Suprapubic skin (tissue), 4 donors: ENCODE results near the gene PDGFRB. TPM values are rescaled to one million over a fixed set of nuclear protein-coding genes. Genes with fewer than 3 reads are reported as not detected.

Source experiments
- DNase-seq, 2 donors: peaks; one replicate each; pipeline ENCODE4 v3.0.0-alpha.2; 2019; ENCODE audit warnings: low spot score in 2 of 2
- H3K27ac ChIP-seq: fragments of 200-600 bp; sonication (generic); one replicate; pipeline ENCODE4 v1.5.1; 2019
- H3K27me3 ChIP-seq: fragments of 200-600 bp; sonication (generic); one replicate; pipeline ENCODE4 v1.5.1; 2019
- H3K36me3 ChIP-seq: fragments of 200-600 bp; sonication (generic); one replicate; pipeline ENCODE4 v1.5.1; 2019
- H3K4me1 ChIP-seq: fragments of 200-600 bp; sonication (generic); one replicate; pipeline ENCODE4 v1.5.1; 2019
- H3K4me3 ChIP-seq: fragments of 200-600 bp; sonication (generic); one replicate; pipeline ENCODE4 v1.5.1; 2019; ENCODE audit warnings: mild to moderate bottlenecking
- H3K9me3 ChIP-seq: fragments of 200-600 bp; sonication (generic); one replicate; pipeline ENCODE4 v1.5.1; 2019
- CTCF ChIP-seq, 2 donors: fragments of 200-600 bp in 1 of 2; fragments of 450-650 bp in 1 of 2; sonication (generic) in 1 of 2; IDR thresholded peaks; one replicate each; pipeline ENCODE4 v1.5.1; 2016 to 2019; ENCODE audit warnings: antibody characterized with exemption in 2 of 2, mild to moderate bottlenecking in 1 of 2, moderate library complexity in 1 of 2
- EP300 ChIP-seq: sonication (generic); formaldehyde crosslinking; IDR thresholded peaks from one replicate; pipeline ENCODE4 v1.6.1; 2017; ENCODE audit warnings: antibody characterized with exemption
- POLR2A ChIP-seq, 2 donors: fragments of 450-650 bp; IDR thresholded peaks; one replicate each; pipeline ENCODE4 v1.6.1; 2017; ENCODE audit warnings: antibody characterized with exemption in 2 of 2, mild to moderate bottlenecking in 2 of 2, moderate library complexity in 2 of 2
- POLR2AphosphoS5 ChIP-seq, 3 donors: sonication (generic); formaldehyde crosslinking; IDR thresholded peaks; one replicate each; pipeline ENCODE4 v1.6.1; 2017; ENCODE audit warnings: antibody characterized with exemption in 3 of 3
- WGBS: methylation state at CpG from one replicate; pipeline ENCODE4 v1.1.5; 2018; 5-methylcytosine and 5-hydroxymethylcytosine counted together
- total RNA-seq, 4 donors: library from RNA; depleted of rRNA; stranded (reverse); fragments of >200 nt; gene quantifications; one replicate each; pipeline ENCODE4 v1.1.0, GENCODE V29; 2016

Gene PDGFRB
- total RNA-seq, 4 donors from 2014 or later = 23.8 to 51.4 (median 43.9) TPM

GRCh38 chr5:150144246-150144801 is 11.3 kb downstream of the PDGFRB start:
- TF ChIP-seq CTCF (IDR thresholded peaks at IDR 0.05) = no peak
- TF ChIP-seq POLR2AphosphoS5 (IDR thresholded peaks at IDR 0.05) = no peak
- no peak for TF ChIP-seq POLR2A (IDR thresholded peaks at IDR 0.05)
- no peak for TF ChIP-seq EP300
- 63% methylated on average over 13 of the region's 14 CpGs for WGBS
- no peaks in the 10 kb centered on the region for H3K9me3 ChIP-seq
- DNase-seq = no peak
- peak overlapping the region; percentile 19 for H3K4me3 ChIP-seq
- peak overlapping the region; percentile 81 for H3K27ac ChIP-seq
- H3K4me1 ChIP-seq = peaks cover 55% of the 10 kb centered on the region
- no peaks in the 10 kb centered on the region for H3K27me3 ChIP-seq
- H3K36me3 ChIP-seq = no peaks in the 10 kb centered on the region

- peaks cover 57% of the 10 kb centered on the region for H3K4me1 ChIP-seq
- 55% methylated on average over 19 of the region's 20 CpGs for WGBS
- TF ChIP-seq CTCF (IDR thresholded peaks at IDR 0.05) (no peak), POLR2AphosphoS5 (IDR thresholded peaks at IDR 0.05) (no peak), POLR2A (IDR thresholded peaks at IDR 0.05) (no peak), EP300 (no peak)
- peak overlapping the region; percentile 81 for H3K27ac ChIP-seq
- no peaks in the 10 kb centered on the region for H3K36me3 ChIP-seq
- peak; percentile 91 to 94 for DNase-seq
- no peaks in the 10 kb centered on the region for H3K9me3 ChIP-seq
- H3K27me3 ChIP-seq = no peaks in the 10 kb centered on the region
- peak overlapping the region; percentile 19 for H3K4me3 ChIP-seq
Measured at GRCh38 chr5:150143350-150144245, 12.0 kb downstream of the PDGFRB start.

GRCh38 chr5:150142959-150143349 is 12.7 kb downstream of the PDGFRB start:
- no peaks in the 10 kb centered on the region for H3K9me3 ChIP-seq

DNA sequence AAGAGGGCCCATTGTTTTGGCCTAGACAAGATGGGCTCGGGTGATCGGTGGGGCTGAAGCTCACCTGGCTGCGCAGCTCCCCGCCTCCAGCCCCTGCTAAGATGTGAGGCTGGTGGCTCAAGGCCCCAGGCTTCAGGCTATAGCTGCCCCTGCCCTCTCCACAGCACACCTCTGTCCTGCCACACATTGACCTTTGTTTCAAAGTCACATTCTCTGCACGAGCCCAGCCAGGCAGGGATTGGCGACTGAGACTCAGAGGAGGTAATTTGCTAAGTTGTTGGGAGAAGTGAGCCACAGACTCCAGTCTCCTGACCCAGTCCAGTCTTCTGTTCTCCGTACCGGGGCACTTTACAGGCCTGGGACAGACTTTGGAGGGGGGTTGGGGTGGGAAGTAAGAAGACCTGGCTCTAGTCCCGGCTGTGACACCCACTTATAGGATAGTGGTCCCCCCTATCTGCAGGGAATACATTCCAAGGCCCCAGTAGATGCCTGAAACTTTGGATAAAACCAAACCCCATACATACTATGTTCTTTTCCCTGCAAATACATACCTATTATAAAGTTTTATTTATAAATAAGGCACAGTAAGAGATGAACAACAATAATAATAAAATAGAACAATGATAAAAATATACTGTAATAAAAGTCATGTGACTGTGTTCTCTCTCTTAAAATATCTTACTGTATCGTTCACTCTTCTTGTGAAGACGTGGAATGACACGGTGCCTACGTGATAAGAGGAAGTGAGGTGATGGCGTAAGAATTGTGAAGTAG is 13.3 kb downstream of the PDGFRB start:
- Histone ChIP-seq H3K36me3 (no peaks in the 10 kb centered on the region), H3K27ac (peak overlapping the region; percentile 81), H3K27me3 (no peaks in the 10 kb centered on the region), H3K9me3 (no peaks in the 10 kb centered on the region), H3K4me3 (no peak overlapping the region), H3K4me1 (peaks cover 69% of the 10 kb centered on the region)
- TF ChIP-seq POLR2A (IDR thresholded peaks at IDR 0.05) (no peak), CTCF (IDR thresholded peaks at IDR 0.05) (no peak), EP300 (no peak), POLR2AphosphoS5 (IDR thresholded peaks at IDR 0.05) (no peak)
- DNase-seq = no peak
- WGBS = 73% methylated on average over 13 of the region's 14 CpGs

More at GRCh38 chr5:150142959-150143349, 12.7 kb downstream of the PDGFRB start:
- H3K4me1 ChIP-seq = peaks cover 63% of the 10 kb centered on the region
- H3K27me3 ChIP-seq = no peaks in the 10 kb centered on the region
- no peak overlapping the region for H3K4me3 ChIP-seq
- TF ChIP-seq POLR2A (IDR thresholded peaks at IDR 0.05) = no peak
- peak in 1 of 3 donors; percentile 35 for TF ChIP-seq POLR2AphosphoS5 (IDR thresholded peaks at IDR 0.05)
- no peak for DNase-seq
- whole genome bisulfite sequencing = 65% methylated on average over 4 of the region's 4 CpGs
- H3K36me3 ChIP-seq = no peaks in the 10 kb centered on the region
- H3K27ac ChIP-seq = peak overlapping the region; percentile 81

- TF ChIP-seq EP300 (no peak), POLR2AphosphoS5 (IDR thresholded peaks at IDR 0.05) (no peak), POLR2A (IDR thresholded peaks at IDR 0.05) (no peak), CTCF (IDR thresholded peaks at IDR 0.05) (no peak)
- Histone ChIP-seq H3K27me3 (no peaks in the 10 kb centered on the region), H3K9me3 (no peaks in the 10 kb centered on the region), H3K36me3 (no peaks in the 10 kb centered on the region), H3K27ac (peak overlapping the region; percentile 81), H3K4me3 (no peak overlapping the region), H3K4me1 (peaks cover 76% of the 10 kb centered on the region)
- no peak for DNase-seq
- WGBS = 79% methylated on average over 8 of the region's 9 CpGs
Measured at GRCh38 chr5:150141544-150142184, 14.0 kb downstream of the PDGFRB start.
